ENCODE measurements around the gene RBFOX2. TPM values are rescaled to one million over a fixed set of nuclear protein-coding genes. Genes with fewer than 3 reads are reported as not detected.

RBFOX2 gene
- total RNA-seq, 2 experiments from 2014 or later = 54.3 to 78.7 TPM

DNA sequence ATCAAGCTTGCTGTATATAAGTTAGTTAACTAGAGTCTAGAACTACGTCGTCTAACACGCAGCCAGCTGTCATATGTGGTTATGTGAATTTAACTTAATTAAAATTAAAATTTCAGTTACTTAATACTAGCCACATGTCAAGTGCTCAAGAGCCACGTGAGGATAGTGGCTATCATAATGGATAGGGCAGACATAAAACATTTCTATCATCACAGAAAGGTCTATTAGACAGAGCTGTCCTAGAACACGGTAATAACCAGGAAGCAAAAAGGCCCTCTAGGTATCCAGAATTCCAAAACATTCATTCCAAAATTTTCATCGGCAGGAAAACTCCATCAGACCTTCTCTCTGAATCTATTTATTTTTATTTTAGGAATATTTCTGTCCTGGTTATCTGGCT is 123.9 kb downstream of the RBFOX2 start:
- Histone ChIP-seq H3K79me2 (ENCODE audit: insufficient read depth, low read depth, low read length) (peaks cover 74% of the 10 kb centered on the region), H3K9me2 (ENCODE audit: insufficient read depth, low read length) (no peaks in the 10 kb centered on the region), H3K4me3 (ENCODE audit: low read depth, low read length, poor library complexity, severe bottlenecking) (peak overlapping the region; percentile 37), H3K27ac (ENCODE audit: low read depth, low read length, poor library complexity, severe bottlenecking) (peak overlapping the region; percentile 78), H3K36me3 (ENCODE audit: insufficient read depth, low read length) (peaks cover 17% of the 10 kb centered on the region), H2AFZ (ENCODE audit: low read length) (peak overlapping the region; percentile 53; the same call in 1 of the 2 replicates), H3K4me2 (ENCODE audit: low read length) (peak overlapping the region; percentile 73), H3K4me1 (ENCODE audit: insufficient read depth, low read length, poor library complexity, severe bottlenecking) (peaks cover 75% of the 10 kb centered on the region), H3K9me3 (ENCODE audit: low read length) (no peaks in the 10 kb centered on the region; the same call in 1 of the 2 replicates), H4K20me1 (ENCODE audit: insufficient read depth, low read length) (no peaks in the 10 kb centered on the region)
- no TSS peak for BruUV-seq (replicated peaks)
- intact Hi-C loops (cut with micrococcal nuclease; ENCODE audit: unreplicated experiment) = loop anchor here (2.0 to 5.0 kb wide), 2 partner anchors 44 to 152 kb away; no protein-coding TSS in a partner anchor
- CTCF ChIA-PET (ENCODE audit: unreplicated experiment) = no interaction called here
- TF ChIP-seq CTCF (conservative IDR thresholded peaks at IDR 0.05; ENCODE audit: low read length) (no peak), EZH2phosphoT487 (IDR thresholded peaks at IDR 0.05; ENCODE audit: borderline replicate concordance, low read depth, low read length) (no peak)
- POLR2A ChIA-PET = interaction anchor here (1.1 to 2.3 kb wide), 4 partner anchors 11 to 152 kb away, joined by 3 to 13 read pairs (median 9); no protein-coding TSS in a partner anchor
- DNase-seq (ENCODE audit: low spot score) = no peak

DNA sequence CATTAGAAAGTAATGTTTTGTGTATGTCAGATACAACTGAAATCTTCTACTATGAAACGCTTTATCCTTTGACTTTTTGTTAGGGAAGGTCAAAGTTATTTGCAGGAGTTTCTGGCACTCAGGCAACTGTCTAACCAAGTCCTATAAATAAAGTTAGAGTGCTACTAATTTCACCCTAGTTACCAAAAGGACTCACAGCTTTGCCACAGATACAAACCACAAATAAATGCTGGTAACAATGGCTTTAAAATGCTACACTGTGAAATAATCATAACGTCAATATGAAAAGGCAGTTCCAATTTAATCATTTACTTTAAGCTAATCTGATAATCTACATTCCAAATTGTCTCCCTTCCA is 124.3 kb downstream of the RBFOX2 start:
- peak overlapping the region; percentile 53; the same call in 1 of the 2 replicates for H2AFZ ChIP-seq (ENCODE audit: low read length)
- POLR2A ChIA-PET = interaction anchor here (0.7 to 2.3 kb wide), 5 partner anchors 11 to 255 kb away, joined by 3 to 13 read pairs (median 7); no protein-coding TSS in a partner anchor
- H3K4me1 ChIP-seq (ENCODE audit: insufficient read depth, low read length, poor library complexity, severe bottlenecking) = peaks cover 79% of the 10 kb centered on the region
- H3K9me3 ChIP-seq (ENCODE audit: low read length) = no peaks in the 10 kb centered on the region; the same call in 1 of the 2 replicates
- peak overlapping the region; percentile 78 for H3K27ac ChIP-seq (ENCODE audit: low read depth, low read length, poor library complexity, severe bottlenecking)
- H3K9me2 ChIP-seq (ENCODE audit: insufficient read depth, low read length) = no peaks in the 10 kb centered on the region
- no TSS peak for BruUV-seq (replicated peaks)
- peak overlapping the region; percentile 73 for H3K4me2 ChIP-seq (ENCODE audit: low read length)
- TF ChIP-seq CTCF (conservative IDR thresholded peaks at IDR 0.05; ENCODE audit: low read length) (no peak), EZH2phosphoT487 (IDR thresholded peaks at IDR 0.05; ENCODE audit: borderline replicate concordance, low read depth, low read length) (no peak)
- no peaks in the 10 kb centered on the region for H4K20me1 ChIP-seq (ENCODE audit: insufficient read depth, low read length)
- H3K4me3 ChIP-seq (ENCODE audit: low read depth, low read length, poor library complexity, severe bottlenecking) = peak overlapping the region; percentile 37
- intact Hi-C loops (cut with micrococcal nuclease; ENCODE audit: unreplicated experiment) = loop anchor here (2.0 to 5.0 kb wide), 2 partner anchors 44 to 152 kb away; no protein-coding TSS in a partner anchor
- peaks cover 17% of the 10 kb centered on the region for H3K36me3 ChIP-seq (ENCODE audit: insufficient read depth, low read length)
- CTCF ChIA-PET (ENCODE audit: unreplicated experiment) = no interaction called here
- H3K79me2 ChIP-seq (ENCODE audit: insufficient read depth, low read depth, low read length) = peaks cover 79% of the 10 kb centered on the region
- no peak for DNase-seq (ENCODE audit: low spot score)

All from OCI-LY7 (cell line).